DMS53 (cell line): ENCODE data around the gene ZFP90.
"Not testable (repeated sequence)": the region's sequence is repeated elsewhere in the genome, so short reads cannot be mapped to it uniquely, and the experiment has no call there.

Source experiments
- DNase-seq: peaks from one replicate; lab custom pipeline; 2025; lab: John Stamatoyannopoulos, UW

ZFP90 gene

GRCh38 chr16:68517606-68518166, 21.4 kb upstream of the ZFP90 start:
- no peak for DNase-seq

- no peak for DNase-seq
Observed at GRCh38 chr16:68519225-68519745, 19.8 kb upstream of the ZFP90 start.

DNA sequence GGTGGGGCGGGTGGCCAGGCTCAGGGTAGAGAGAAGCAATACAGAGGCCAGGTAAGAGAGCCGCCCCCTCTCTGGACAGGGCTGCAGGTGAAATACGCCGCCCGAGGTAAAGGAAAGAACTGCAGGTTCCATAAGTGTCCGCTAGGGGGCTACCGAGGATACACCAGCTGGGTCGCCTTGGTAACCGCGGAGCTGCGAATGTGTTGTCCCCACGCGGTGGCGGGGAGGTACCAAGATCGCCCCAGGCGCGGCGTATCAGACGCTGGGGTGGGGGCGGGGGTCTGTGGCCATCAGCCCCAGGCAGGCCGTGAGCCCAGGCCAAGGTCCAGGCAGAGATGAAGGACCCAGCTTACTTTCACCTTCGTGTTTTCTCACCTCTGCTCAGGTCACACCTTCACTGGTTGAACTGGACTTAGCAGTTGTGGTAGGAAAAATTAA, 18.4 kb upstream of the ZFP90 start:
- DNase-seq, result peak; percentile 96

- no peak for DNase-seq
Observed at GRCh38 chr16:68524069-68524820, 14.8 kb upstream of the ZFP90 start.

GRCh38 chr16:68526143-68526781, 12.8 kb upstream of the ZFP90 start:
- no peak for DNase-seq

GRCh38 chr16:68526782-68527145, 12.3 kb upstream of the ZFP90 start:
- no peak for DNase-seq

DNA sequence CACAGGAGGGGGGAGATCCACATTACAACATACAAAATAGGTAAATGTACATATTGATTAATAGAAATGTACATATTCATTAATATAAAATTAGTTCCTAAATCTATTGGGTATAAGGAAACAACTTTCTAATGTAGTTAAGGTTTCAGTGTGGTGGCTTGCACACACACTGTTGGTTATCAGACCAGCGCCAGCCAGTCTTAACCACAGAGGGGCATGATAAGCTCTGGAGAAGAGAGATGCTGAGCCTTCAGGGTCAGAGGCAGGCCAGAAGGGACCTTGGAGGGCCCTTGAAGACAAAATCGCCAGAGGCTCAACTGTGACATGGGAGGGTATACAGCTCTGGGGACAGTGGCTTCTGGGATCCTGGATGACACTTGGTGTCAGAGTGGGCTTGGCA, 10.9 kb upstream of the ZFP90 start:
- DNase-seq, result no peak

GRCh38 chr16:68528686-68529379, 10.3 kb upstream of the ZFP90 start:
- peak; percentile 89 for DNase-seq

DNA sequence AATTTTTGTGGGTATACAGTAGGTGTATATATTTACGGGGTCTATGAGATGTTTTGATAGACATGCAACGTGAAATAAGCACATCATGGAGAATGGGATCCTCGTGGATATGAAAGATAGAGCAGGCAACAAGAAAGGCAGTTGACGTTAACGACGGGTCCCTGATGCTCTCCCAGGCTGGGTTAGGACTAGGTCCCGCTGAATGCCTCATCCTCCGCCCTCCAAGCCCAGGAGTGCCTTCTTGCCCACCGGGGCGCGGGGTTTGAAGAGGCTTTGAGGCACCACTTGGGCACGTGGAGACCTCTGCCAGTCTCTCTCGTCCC, 9.5 kb upstream of the ZFP90 start:
- peak; percentile 84 for DNase-seq

GRCh38 chr16:68529931-68530701, 9.0 kb upstream of the ZFP90 start:
- peak; percentile 89 for DNase-seq

DNA sequence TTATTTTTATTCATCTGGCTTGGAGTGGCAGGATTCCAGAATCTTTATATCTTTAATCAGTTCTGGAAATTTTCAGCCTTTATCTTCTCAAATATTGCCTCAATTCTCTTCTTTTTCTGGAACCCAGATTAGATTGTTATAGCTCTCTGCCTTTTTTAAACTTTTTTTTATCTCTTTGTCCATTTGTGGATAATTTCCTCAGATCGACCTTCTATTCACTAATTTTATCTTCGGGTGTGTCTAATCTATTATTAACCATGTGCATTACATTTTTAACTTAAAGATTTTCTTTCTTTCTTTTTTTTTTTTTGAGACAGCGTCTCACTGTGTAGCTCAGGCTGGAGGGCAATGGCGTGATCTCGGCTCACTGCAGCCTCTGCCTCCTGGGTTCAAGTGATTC, 5.2 kb upstream of the ZFP90 start:
- DNase-seq, result no peak

DNA sequence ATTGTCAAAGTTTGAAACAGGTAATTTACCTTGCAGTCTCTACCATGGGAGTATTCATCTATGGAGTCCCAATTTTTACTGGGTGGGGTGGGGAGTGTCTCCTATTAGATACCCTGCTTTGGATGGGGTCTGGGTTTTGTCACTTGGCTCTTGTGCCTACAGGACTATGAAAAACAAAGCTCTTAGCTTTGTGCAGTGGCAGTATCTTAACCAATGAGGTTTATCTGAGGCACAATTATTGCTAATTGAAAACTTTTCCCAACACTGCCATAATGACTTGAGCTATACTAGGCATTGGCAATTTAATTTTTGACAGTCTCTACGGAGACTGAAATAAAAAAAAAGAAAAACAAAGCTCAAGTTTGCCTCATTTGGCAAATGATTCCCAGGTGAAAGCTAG, 3.8 kb upstream of the ZFP90 start:
- no peak for DNase-seq

DNA sequence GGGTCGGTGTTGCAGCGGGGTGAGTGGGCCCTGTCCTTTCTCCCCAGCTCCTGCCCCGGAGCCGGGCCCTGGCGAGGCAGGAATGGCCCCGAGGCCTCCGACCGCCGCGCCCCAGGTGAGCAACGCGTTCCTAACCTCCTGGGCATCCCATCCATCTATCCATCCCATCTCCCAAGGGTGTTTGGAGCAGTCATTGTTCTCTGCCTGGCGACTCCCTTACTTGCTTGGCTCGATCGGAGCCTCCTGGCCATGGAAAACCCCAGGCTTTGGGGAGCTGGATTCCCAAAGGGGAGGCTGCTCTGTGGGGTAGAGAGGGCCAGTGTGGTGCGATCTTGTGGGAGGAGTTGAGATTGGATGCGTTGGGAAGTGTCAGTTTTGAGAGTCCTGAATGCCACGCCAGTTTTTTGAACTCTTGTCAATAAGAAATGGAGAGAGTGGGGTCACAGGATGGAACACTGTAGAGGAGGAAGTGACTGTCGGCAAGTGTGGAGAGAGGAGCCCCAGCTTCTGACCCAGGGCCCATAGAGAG, 684 bp downstream of the ZFP90 start:
- DNase-seq, result peak; percentile 28

DNA sequence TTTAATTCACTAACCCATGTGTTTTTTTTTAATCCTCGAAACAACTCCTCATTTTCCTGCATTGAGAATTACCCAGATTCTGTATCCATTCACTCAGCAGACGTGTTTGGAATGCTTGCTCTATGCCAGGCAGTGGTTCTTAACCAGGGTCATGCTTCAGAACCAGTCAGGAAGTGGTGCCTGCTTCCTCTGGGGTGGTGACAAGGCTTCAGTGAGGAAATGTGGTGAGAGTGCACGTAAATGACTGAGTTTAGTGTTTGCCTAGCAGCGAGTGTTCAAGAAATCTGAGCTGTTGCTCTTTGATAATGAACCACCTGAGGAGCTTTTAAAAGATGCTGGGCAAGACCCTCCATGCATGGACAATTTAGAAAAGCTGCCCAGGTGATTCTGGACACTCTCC, 9.9 kb downstream of the ZFP90 start:
- DNase-seq, result no peak

- DNase-seq, result no peak
Observed at GRCh38 chr16:68553186-68553585, 14.1 kb downstream of the ZFP90 start.

DNA sequence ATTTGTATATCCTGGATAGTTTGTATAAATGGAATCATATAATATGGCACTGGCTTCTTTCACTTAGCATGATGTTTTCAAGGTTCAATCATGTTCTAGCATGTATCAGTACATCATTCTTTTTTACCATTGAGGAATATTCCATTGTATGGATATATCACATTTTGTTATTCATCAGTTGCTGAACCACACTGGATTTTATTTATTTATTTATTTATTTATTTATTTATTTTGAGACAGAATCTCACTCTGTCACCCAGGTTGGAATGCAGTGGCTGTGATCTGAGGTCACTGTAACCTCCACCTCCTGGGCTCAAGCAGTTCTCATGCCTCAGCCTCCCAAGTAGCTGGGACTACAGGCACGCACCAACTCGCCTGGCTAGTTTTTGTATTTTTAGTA, 21.2 kb downstream of the ZFP90 start:
- DNase-seq, result not testable (repeated sequence)

DNA sequence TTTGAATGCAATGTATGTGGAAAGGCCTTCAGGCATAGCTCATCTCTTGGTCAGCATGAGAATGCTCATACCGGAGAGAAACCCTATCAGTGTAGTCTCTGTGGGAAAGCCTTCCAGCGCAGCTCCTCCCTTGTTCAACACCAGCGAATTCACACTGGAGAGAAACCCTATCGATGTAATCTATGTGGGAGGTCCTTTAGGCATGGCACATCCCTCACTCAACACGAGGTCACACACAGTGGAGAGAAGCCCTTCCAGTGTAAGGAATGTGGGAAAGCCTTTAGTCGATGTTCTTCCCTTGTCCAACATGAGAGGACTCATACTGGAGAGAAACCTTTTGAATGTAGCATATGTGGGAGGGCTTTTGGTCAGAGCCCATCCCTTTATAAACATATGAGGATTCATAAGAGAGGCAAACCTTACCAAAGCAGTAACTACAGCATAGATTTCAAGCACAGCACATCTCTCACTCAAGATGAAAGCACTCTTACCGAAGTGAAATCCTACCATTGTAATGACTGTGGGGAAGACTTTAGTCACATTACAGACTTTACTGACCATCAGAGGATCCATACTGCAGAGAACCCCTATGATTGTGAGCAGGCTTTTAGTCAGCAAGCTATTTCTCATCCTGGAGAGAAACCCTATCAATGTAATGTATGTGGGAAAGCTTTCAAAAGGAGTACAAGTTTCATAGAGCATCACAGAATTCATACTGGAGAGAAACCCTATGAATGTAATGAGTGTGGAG, 24.7 kb downstream of the ZFP90 start:
- peak; percentile 21 for DNase-seq

- peak; percentile 51 for DNase-seq
Observed at GRCh38 chr16:68564382-68564985, 25.4 kb downstream of the ZFP90 start.

DNA sequence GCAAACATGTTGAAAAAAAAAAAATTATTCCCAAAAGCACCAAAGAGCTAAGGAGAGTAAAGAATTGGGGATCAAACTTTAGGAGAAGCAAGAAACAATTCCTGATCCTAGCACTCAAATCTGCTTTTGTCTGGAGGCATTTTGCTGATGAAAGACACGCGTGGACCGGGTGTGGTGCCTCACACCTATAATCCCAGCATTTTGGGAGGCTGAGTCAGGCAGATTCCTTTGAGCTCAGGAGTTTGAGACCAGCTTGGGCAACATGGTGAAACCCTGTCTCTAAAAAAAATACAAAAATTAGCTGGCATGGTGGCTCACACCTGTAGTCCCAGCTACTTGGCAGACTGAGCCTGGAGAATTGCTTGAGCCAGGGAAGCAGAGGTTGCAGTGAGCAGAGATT, 35.4 kb downstream of the ZFP90 start:
- DNase-seq, result no peak

DNA sequence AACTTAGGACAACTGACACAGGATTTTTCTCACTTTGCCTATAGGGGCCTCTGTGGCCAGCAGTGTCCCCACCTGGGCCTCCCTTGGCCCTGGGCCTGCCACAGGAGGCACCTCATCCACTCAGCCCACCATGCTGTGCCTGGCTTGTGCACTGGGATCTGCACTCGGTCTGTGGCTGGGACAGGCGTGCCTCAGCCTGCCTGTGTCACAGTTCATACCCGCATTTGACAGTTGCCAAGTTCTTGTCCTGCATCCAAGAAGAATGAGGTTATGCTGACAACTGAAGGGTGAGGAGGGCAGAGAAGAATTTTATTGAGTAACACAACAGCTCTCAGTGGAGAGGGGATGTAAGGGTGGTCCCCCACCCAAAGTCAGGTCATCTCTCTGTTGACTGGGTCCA, 36.0 kb downstream of the ZFP90 start:
- DNase-seq, result no peak
